GM23338 (cell line): ENCODE measurements around the gene OR4E1. TPM values are rescaled to one million over a fixed set of nuclear protein-coding genes. Genes with fewer than 3 reads are reported as not detected.
"Not testable (repeated sequence)": the region's sequence is repeated elsewhere in the genome, so short reads cannot be mapped to it uniquely, and the experiment has no call there.

Source experiments
- ATAC-seq: fragments of 200-7000 bp; cut with Tn5 transposase; 3 replicates; pipeline ENCODE4 v1.9.1; 2020
- DNase-seq: peaks from one replicate; pipeline ENCODE4 v3.0.0-alpha.2; 2015; ENCODE audit warnings: low spot score
- H2AFZ ChIP-seq: fragments of 200-600 bp; sonication (generic); 2 replicates; pipeline ENCODE4 v1.8.0; 2016; ENCODE audit warnings: antibody characterized with exemption, mild to moderate bottlenecking, moderate library complexity
- H3F3A ChIP-seq: fragments of 200-600 bp; sonication (generic); replicated peaks from 2 replicates; pipeline ENCODE4 v1.8.0; 2017; ENCODE audit warnings: antibody characterized with exemption, mixed run types, low read depth
- H3K27ac ChIP-seq: fragments of 200-600 bp; sonication (generic); 2 replicates; pipeline ENCODE4 v1.6.1; 2016; ENCODE audit warnings: low read depth
- H3K27me3 ChIP-seq: fragments of 200-600 bp; sonication (generic); 2 replicates; pipeline ENCODE4 v1.8.0; 2016; ENCODE audit warnings: mild to moderate bottlenecking, mixed run types, moderate library complexity; ENCODE audit not compliant: insufficient read depth
- H3K36me3 ChIP-seq: fragments of 200-600 bp; sonication (generic); 2 replicates; pipeline ENCODE4 v1.8.0; 2016; ENCODE audit warnings: mild to moderate bottlenecking; ENCODE audit not compliant: insufficient read depth
- H3K4me1 ChIP-seq: fragments of 200-600 bp; sonication (generic); 2 replicates; pipeline ENCODE4 v1.8.0; 2016; ENCODE audit warnings: mild to moderate bottlenecking, moderate library complexity; ENCODE audit not compliant: insufficient read depth
- H3K4me2 ChIP-seq: fragments of 200-600 bp; sonication (generic); 2 replicates; pipeline ENCODE4 v1.7.1; 2017; ENCODE audit warnings: mixed run types
- H3K4me3 ChIP-seq: fragments of 200-600 bp; sonication (generic); 2 replicates; pipeline ENCODE4 v1.6.1; 2016; ENCODE audit warnings: mixed run types
- H3K79me2 ChIP-seq: fragments of 200-600 bp; sonication (generic); replicated peaks from 2 replicates; pipeline ENCODE4 v1.8.0; 2017; ENCODE audit warnings: mild to moderate bottlenecking; ENCODE audit not compliant: insufficient read depth
- H3K9me2 ChIP-seq: fragments of 200-600 bp; sonication (generic); 2 replicates; pipeline ENCODE4 v1.8.0; 2017; ENCODE audit not compliant: insufficient read depth
- H4K20me1 ChIP-seq: fragments of 200-600 bp; sonication (generic); replicated peaks from 2 replicates; pipeline ENCODE4 v1.8.0; 2017; ENCODE audit warnings: mild to moderate bottlenecking; ENCODE audit not compliant: insufficient read depth
- H3K27ac Mint-ChIP-seq: 2 replicates; pipeline ENCODE4 v1.8.0; 2020; ENCODE audit warnings: inconsistent platforms, mild to moderate bottlenecking, moderate library complexity, mixed read lengths
- H3K27me3 Mint-ChIP-seq: 3 replicates; pipeline ENCODE4 v1.8.0; 2022; ENCODE audit warnings: low read depth, mild to moderate bottlenecking, moderate library complexity, mixed read lengths, inconsistent platforms; ENCODE audit not compliant: insufficient read depth, poor library complexity
- H3K36me3 Mint-ChIP-seq: 3 replicates; pipeline ENCODE4 v1.8.0; 2021; ENCODE audit warnings: low read depth, mild to moderate bottlenecking, inconsistent platforms, moderate library complexity, mixed read lengths
- H3K4me1 Mint-ChIP-seq: 3 replicates; pipeline ENCODE4 v1.8.0; 2020; ENCODE audit warnings: mild to moderate bottlenecking, inconsistent platforms, mixed read lengths
- H3K4me3 Mint-ChIP-seq: 3 replicates; pipeline ENCODE4 v1.8.0; 2021; ENCODE audit warnings: moderate library complexity, mild to moderate bottlenecking, inconsistent platforms, mixed read lengths
- H3K9me3 Mint-ChIP-seq: 3 replicates; pipeline ENCODE4 v1.8.0; 2020; ENCODE audit warnings: moderate library complexity, mild to moderate bottlenecking, inconsistent platforms, mixed read lengths
- ETS1 ChIP-seq: IDR thresholded peaks from 2 replicates; pipeline ENCODE4 v1.6.1; 2016; ENCODE audit warnings: antibody characterized with exemption
- JUNB ChIP-seq: IDR thresholded peaks from one replicate; pipeline ENCODE4 v1.6.1; 2016; ENCODE audit warnings: antibody characterized with exemption; ENCODE audit not compliant: unreplicated experiment
- REST ChIP-seq: IDR thresholded peaks from one replicate; pipeline ENCODE4 v1.6.1; 2018; ENCODE audit warnings: antibody characterized with exemption; ENCODE audit not compliant: unreplicated experiment
- STAT1 ChIP-seq: IDR thresholded peaks from one replicate; pipeline ENCODE4 v1.6.1; 2016; ENCODE audit warnings: antibody characterized with exemption; ENCODE audit not compliant: unreplicated experiment
- ZNF114 ChIP-seq: fragments of 250-450 bp; sonication (Bioruptor Pico); IDR thresholded peaks from 2 replicates; pipeline ENCODE4 v1.5.0; 2020; ENCODE audit warnings: mild to moderate bottlenecking, moderate library complexity
- polyA plus RNA-seq: library from polyadenylated mRNA; unstranded; fragments of >200 nt; fragmentation: Nextera tagmentation; extraction: Ambion mirVana; gene quantifications from 2 replicates; pipeline ENCODE4 v1.2.1, GENCODE V29; 2016
- total RNA-seq: library from RNA; depleted of rRNA; stranded (reverse); fragments of >200 nt; shearing (Covaris generic); gene quantifications from 2 replicates; pipeline ENCODE4 v1.2.3, GENCODE V29; 2014
- TF ChIP-seq, protein P1 (sequence below): fragments of 250-450 bp; sonication (Bioruptor Pico); IDR thresholded peaks from 2 replicates; pipeline ENCODE4 v1.5.0; 2020; ENCODE audit warnings: mild to moderate bottlenecking, moderate library complexity

The OR4E1 gene
- total and polyA plus RNA-seq, 2 experiments from 2014 or later: not detected

DNA sequence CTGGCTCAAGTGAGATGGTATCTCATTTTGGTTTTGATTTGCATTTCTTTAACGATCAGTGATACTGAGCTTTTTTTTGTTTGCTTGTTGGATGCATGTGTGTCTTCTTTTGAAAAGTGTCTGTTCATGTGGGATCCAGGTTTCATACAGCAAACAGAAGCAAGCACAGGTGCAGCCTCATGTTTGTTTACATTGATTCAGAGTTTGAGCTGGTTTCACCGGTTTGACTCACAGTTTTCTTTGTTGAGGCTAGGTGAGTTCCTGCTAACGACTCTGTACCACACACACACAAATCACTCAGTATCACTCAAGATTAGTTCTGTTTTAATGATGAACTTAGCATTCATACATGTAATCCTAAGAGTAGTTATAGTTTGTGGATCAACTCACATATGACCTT lies 42.5 kb downstream of the OR4E1 start (continued):
- TF ChIP-seq, protein P1, sequence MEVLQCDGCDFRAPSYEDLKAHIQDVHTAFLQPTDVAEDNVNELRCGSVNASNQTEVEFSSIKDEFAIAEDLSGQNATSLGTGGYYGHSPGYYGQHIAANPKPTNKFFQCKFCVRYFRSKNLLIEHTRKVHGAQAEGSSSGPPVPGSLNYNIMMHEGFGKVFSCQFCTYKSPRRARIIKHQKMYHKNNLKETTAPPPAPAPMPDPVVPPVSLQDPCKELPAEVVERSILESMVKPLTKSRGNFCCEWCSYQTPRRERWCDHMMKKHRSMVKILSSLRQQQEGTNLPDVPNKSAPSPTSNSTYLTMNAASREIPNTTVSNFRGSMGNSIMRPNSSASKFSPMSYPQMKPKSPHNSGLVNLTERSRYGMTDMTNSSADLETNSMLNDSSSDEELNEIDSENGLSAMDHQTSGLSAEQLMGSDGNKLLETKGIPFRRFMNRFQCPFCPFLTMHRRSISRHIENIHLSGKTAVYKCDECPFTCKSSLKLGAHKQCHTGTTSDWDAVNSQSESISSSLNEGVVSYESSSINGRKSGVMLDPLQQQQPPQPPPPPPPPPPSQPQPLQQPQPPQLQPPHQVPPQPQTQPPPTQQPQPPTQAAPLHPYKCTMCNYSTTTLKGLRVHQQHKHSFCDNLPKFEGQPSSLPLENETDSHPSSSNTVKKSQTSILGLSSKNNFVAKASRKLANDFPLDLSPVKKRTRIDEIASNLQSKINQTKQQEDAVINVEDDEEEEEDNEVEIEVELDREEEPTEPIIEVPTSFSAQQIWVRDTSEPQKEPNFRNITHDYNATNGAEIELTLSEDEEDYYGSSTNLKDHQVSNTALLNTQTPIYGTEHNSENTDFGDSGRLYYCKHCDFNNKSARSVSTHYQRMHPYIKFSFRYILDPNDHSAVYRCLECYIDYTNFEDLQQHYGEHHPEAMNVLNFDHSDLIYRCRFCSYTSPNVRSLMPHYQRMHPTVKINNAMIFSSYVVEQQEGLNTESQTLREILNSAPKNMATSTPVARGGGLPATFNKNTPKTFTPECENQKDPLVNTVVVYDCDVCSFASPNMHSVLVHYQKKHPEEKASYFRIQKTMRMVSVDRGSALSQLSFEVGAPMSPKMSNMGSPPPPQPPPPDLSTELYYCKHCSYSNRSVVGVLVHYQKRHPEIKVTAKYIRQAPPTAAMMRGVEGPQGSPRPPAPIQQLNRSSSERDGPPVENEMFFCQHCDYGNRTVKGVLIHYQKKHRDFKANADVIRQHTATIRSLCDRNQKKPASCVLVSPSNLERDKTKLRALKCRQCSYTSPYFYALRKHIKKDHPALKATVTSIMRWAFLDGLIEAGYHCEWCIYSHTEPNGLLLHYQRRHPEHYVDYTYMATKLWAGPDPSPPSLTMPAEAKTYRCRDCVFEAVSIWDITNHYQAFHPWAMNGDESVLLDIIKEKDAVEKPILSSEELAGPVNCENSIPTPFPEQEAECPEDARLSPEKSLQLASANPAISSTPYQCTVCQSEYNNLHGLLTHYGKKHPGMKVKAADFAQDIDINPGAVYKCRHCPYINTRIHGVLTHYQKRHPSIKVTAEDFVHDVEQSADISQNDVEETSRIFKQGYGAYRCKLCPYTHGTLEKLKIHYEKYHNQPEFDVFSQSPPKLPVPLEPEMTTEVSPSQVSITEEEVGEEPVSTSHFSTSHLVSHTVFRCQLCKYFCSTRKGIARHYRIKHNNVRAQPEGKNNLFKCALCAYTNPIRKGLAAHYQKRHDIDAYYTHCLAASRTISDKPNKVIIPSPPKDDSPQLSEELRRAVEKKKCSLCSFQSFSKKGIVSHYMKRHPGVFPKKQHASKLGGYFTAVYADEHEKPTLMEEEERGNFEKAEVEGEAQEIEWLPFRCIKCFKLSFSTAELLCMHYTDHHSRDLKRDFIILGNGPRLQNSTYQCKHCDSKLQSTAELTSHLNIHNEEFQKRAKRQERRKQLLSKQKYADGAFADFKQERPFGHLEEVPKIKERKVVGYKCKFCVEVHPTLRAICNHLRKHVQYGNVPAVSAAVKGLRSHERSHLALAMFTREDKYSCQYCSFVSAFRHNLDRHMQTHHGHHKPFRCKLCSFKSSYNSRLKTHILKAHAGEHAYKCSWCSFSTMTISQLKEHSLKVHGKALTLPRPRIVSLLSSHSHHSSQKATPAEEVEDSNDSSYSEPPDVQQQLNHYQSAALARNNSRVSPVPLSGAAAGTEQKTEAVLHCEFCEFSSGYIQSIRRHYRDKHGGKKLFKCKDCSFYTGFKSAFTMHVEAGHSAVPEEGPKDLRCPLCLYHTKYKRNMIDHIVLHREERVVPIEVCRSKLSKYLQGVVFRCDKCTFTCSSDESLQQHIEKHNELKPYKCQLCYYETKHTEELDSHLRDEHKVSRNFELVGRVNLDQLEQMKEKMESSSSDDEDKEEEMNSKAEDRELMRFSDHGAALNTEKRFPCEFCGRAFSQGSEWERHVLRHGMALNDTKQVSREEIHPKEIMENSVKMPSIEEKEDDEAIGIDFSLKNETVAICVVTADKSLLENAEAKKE: no peak
- TF ChIP-seq REST (no peak), STAT1 (no peak), ETS1 (no peak), ZNF114 (CRISPR knock-in tag) (no peak), JUNB (no peak)

GRCh38 chr14:21630503-21630902 lies 43.1 kb downstream of the OR4E1 start:
- H3K27ac Mint-ChIP-seq, H3K4me1 Mint-ChIP-seq, H3K4me3 ChIP-seq, H3K27me3 ChIP-seq, H3K4me1 ChIP-seq, H3K9me2 ChIP-seq, ATAC-seq, H3K36me3 ChIP-seq, H2AFZ ChIP-seq, H3K27ac ChIP-seq, H3F3A ChIP-seq, DNase-seq, H3K79me2 ChIP-seq, H3K4me2 ChIP-seq, H3K36me3 Mint-ChIP-seq, H3K9me3 Mint-ChIP-seq, H4K20me1 ChIP-seq, H3K4me3 Mint-ChIP-seq, H3K27me3 Mint-ChIP-seq: not testable (repeated sequence)
